IPS DF 4.7 (cell line): ENCODE measurements around the gene MYL10.

ENCODE experiments used
- DNase-seq: peaks from one replicate; pipeline ENCODE4 v3.0.0-alpha.2; 2013; ENCODE audit warnings: low spot score; ENCODE audit errors: extremely low read depth

Gene MYL10

DNA sequence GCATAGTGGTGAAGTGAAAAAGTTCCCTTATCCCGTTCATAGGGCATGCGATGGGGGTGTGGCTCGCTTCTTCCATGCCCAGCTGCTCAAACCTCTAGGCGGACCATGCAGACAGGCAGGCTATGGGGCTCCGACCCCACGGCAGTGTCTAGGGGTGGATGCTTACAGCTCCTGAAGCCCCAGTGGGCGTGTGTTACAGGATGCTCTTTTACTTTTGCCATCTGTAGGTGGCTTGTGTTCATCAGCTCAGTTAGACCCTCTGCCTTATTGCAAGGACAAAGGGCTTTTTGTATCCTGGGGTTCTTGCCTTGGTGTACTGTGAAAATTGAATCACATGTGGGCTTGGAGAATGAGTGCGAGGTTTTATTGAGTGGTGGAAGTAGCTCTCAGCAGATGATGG is at the start of gene MYL10:
MYL10 (minus strand) TSS at position 126 of the 400 bp plus-strand sequence. CDS start 178 bp downstream, outside the sequence.
- DNase-seq, result no peak

DNA sequence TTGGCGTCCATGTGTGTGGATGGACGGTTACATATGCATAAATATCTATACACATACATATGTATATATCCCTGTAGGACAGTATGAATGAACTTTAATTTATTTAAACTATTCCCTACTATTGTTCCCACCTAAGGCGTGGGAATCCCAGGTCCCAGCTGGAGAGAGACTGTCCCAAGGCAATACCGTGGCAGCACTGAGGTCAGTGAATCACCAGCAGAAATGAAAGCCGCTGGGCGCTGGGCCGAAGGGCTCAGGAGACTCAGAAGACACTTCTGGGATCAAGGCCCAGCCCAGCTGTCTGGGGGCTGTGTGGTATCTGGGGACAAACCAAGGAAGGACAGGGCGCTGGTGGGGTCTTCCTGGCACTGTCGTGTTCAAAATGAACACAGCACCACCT is 49.6 kb upstream of the MYL10 start:
- DNase-seq, result no peak

DNA sequence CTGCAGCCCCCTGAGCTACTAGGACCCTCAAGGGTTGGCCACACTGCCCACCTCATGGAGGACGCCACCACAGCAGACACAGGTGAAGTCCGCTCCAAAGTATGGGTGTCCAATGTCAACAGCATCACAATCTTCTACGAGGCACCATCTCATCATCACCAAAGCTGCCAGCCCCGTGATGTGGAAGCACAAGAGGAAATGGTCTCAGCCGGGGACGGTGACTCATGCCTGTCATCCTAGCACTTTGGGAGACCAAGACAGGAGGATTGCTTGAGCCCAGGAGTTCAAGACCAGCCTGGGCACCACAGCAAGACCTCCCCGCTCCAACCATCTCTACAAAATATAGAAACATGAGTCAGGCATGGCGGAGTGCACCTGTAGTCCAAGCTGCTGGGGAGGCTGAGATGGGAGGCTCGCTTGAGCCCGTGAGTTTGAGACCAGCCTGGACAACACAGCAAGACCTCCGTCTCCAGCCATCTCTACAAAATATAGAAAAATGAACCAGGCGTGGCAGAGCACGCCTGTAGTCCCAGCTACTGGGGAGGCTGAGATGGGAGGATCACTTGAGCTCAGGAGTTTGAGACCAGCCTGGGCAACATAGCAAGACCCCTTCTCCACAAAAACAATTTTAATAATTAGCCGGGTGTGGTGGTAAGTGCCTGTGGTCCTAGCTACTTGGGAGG is 48.8 kb upstream of the MYL10 start:
- DNase-seq, result no peak

- DNase-seq, result no peak
Observed at GRCh38 chr7:101677391-101677790, 48.3 kb upstream of the MYL10 start.

DNA sequence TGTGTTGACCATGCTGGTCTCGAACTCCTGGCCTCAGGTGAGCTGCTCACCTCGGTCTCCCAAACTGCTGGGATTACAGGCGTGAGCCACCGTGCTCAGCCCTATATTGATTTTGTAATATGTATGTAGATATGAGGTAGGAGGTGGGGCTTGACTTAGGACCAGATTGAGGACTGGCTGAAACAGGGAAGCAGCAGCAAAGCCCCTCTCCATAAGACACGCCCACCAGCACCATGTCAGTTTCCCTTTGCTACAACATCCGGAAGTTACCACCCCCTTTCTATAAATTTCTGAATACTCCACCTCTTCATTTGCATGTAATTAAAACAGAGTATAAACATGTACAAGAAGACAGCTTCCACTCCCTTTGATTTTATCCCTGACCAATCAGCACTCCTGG is 47.9 kb upstream of the MYL10 start:
- DNase-seq, result no peak

DNA sequence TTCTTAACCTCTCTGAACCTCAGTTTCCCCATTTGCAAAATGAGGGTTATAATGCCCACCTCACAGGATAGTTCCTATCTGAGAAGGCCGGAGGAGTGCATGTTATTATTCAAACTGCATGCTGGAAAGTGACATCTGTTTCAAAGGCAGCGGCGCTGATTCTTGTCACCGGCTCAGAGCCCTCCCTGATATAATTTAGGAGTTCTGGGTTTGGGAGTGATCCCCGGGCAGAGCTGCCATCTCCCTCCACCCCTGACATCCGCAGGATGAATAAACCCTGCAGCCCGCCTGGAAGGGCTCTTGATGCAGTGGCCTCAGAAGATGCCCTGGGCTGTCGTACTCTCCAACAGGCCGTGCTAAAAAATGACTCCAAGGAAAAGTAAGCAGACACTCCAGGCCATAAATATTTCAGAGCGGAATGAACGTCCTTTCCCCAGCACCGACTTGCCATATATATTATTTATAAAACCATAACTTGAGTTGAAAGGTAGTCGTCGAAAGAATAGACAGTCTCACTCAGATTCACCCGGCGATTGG is 47.0 kb upstream of the MYL10 start:
- DNase-seq, result no peak

DNA sequence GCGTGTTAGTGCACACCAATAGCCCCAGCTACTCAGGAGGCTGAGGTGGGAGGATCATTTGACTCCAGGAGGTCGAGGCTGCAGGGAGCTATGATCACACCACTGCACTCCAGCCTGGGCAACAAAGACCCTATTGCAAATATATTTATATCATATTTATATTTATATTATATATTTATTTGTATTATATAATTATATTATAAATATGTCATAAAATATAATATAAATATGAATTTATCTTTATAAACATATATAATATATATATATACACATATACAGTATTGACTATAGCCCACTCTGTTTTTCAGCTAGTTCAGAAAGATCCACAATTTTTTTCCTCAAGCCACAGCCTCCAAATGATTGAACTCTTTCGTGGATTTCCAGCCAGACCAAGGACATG is 45.3 kb upstream of the MYL10 start:
- DNase-seq, result no peak

DNA sequence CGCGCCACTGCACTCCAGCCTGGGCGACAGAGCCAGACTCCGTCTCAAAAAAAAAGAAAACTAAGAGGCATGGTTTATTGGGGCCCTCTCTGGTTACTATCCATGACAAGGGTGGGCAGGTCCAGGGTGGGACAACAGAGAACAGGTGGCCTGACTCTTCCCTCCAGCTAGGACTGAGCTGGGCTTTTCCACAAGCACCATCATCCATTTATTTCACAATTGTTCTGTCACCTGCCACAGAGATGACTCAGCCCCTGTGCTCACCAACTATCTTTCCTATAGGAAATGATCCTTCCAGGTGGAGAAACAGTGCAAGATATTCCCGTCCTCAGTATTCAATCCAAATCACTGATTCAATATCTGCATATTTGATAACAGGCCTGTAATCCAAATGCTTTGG is 44.9 kb upstream of the MYL10 start:
- DNase-seq, result no peak

DNA sequence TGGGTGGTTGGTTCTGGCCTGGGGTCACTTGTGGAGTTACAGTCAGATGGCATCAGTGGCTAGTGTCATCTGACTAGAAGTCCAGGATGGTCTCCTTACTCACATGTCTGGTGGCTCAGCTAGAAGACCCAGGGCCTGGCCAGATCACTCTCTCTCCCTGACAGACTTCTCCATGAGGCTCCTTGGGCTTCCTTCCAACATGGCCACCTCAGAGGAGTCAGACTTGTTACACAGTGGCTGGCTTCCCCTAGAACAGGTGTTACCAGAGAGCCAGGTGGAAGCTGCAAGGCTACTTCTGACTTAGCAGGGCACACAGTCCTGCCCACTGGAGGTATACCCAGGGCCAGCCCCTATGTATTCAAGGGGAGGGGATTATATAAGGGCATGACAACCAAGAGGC is 44.2 kb upstream of the MYL10 start:
- no peak for DNase-seq

- DNase-seq, result no peak
Observed at GRCh38 chr7:101671371-101672356, 42.6 kb upstream of the MYL10 start.

- DNase-seq, result no peak
Observed at GRCh38 chr7:101669307-101669706, 40.2 kb upstream of the MYL10 start.

GRCh38 chr7:101668726-101669125 is 39.6 kb upstream of the MYL10 start:
- no peak for DNase-seq

GRCh38 chr7:101667920-101668319 is 38.8 kb upstream of the MYL10 start:
- DNase-seq, result no peak

- no peak for DNase-seq
Observed at GRCh38 chr7:101667399-101667798, 38.3 kb upstream of the MYL10 start.

DNA sequence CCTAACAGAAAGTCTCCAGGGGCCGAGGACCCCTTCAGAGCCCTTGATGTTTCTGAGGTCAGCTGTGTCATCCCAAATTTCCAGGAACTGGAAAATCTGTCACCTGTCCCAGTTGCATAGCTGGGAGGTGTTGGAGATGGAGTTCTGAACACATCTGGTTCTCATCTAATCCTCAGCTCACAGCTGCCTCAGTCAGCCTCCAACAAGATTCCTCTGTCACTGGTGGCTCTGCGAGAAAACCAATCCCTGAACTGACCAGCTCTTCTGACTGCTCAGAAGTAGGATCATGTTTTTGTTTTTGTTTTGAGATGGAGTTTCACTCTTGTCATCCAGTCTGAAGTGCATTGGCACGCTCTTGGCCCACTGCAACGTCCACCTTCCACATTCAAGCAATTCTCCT is 37.6 kb upstream of the MYL10 start:
- no peak for DNase-seq

DNA sequence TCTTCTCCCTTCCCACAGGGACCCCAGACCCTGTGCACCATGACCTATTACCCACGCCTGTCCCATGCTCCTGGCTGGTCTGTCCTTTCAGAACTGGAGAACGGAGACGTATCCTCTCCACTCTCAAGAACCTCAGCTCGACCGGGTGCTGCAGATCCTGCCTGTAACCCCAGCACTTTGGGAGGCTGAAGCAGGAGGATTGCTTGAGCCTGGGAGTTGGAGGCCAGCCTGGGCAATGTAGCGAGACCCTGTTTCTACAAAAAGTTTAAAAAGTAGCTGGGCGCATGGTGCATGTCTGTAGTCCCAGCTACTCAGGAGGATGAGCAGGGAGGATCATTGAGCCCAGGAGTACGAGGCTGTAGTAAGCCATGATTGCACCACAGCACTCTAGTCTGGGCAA is 37.2 kb upstream of the MYL10 start:
- no peak for DNase-seq

GRCh38 chr7:101664893-101665471 is 35.9 kb upstream of the MYL10 start:
- no peak for DNase-seq

GRCh38 chr7:101664436-101664835 is 35.3 kb upstream of the MYL10 start:
- DNase-seq, result peak; percentile 51

DNA sequence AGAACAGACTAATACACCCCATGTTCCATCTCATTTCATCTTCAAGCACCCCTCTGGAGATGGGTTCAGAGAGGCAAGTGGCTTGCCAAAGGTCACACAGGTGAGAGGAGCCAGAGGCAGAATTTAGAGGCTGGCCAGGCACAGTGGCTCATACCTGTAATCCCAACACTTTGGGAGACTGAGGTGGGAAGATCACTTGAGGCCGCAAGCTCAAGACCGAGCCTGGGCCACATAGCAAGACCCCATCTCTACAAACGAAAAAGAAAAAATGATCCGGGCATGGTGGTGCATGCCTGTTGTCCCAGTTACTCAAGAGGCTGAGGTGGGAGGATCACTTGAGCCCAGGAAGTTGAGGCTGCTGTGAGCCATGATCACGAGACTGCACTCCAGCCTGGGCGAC is 34.7 kb upstream of the MYL10 start:
- no peak for DNase-seq

- no peak for DNase-seq
Observed at GRCh38 chr7:101662447-101662998, 33.4 kb upstream of the MYL10 start.

- no peak for DNase-seq
Observed at GRCh38 chr7:101659706-101660105, 30.6 kb upstream of the MYL10 start.

DNA sequence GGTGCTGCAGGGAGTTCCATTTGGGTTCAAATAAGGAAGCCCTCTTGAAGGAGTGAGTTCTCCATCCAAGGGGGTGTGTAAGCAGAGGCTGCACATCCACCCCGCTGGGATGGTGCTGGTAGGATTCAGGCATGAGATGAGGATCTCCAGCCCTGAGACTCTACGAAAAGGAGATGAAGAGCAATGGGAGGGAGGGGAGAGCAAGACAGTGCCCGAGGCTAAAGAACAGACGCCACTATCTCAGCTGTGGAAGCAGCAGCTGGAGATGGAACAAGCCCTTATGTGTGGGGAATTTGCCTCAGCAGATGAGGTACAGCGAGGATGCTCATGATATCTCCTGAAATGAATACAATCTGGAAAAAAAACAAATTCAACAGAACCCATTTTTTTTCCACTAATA is 28.1 kb upstream of the MYL10 start:
- DNase-seq, result no peak
